Type B pancreatic cell (in vitro differentiated cells): Measurements from ENCODE around the gene RBM19. TPM values are rescaled to one million over a fixed set of nuclear protein-coding genes. Genes with fewer than 3 reads are reported as not detected.
"Not testable (repeated sequence)": the region's sequence is repeated elsewhere in the genome, so short reads cannot be mapped to it uniquely, and the experiment has no call there.

Source experiments
- DNase-seq: peaks from one replicate; pipeline ENCODE4 v3.0.0; 2021; ENCODE audit warnings: mixed read lengths; ENCODE audit not compliant: unreplicated experiment; ENCODE audit errors: extremely low spot score
- H3K27ac Mint-ChIP-seq: 2 replicates; pipeline ENCODE4 v1.8.0; 2021; ENCODE audit warnings: mild to moderate bottlenecking, mixed read lengths
- H3K27me3 Mint-ChIP-seq: 2 replicates; pipeline ENCODE4 v1.8.0; 2021; ENCODE audit warnings: mixed read lengths
- H3K36me3 Mint-ChIP-seq: 2 replicates; pipeline ENCODE4 v1.8.0; 2021; ENCODE audit warnings: mixed read lengths
- H3K4me1 Mint-ChIP-seq: one replicate; pipeline ENCODE4 v1.8.0; 2021; ENCODE audit warnings: mixed read lengths; ENCODE audit not compliant: unreplicated experiment
- H3K4me3 Mint-ChIP-seq: 2 replicates; pipeline ENCODE4 v1.8.0; 2021; ENCODE audit warnings: mild to moderate bottlenecking, mixed read lengths
- H3K9me3 Mint-ChIP-seq: 2 replicates; pipeline ENCODE4 v1.8.0; 2021; ENCODE audit warnings: mixed read lengths
- total RNA-seq: library from RNA; stranded (reverse); gene quantifications from 2 replicates; pipeline ENCODE4 v1.2.1, GENCODE V29; 2021; ENCODE audit warnings: low replicate concordance
- TF ChIP-seq, protein P1 (sequence below): fragments of 200-600 bp; sonication (generic); conservative IDR thresholded peaks from 2 replicates; pipeline ENCODE4 v1.5.0; 2021; ENCODE audit warnings: antibody characterized with exemption, mild to moderate bottlenecking

The RBM19 gene
- total RNA-seq, 1 donor from 2014 or later = 37.8 TPM

GRCh38 chr12:113907446-113908180 is 58.5 kb downstream of the RBM19 start:
- Mint-ChIP-seq H3K27ac (no peak overlapping the region), H3K4me3 (no peak overlapping the region), H3K27me3 (no peaks in the 10 kb centered on the region), H3K9me3 (peaks cover 4% of the 10 kb centered on the region), H3K36me3 (peaks cover 17% of the 10 kb centered on the region), H3K4me1 (peaks cover 1% of the 10 kb centered on the region)
- DNase-seq = no peak
- TF ChIP-seq, protein P1, sequence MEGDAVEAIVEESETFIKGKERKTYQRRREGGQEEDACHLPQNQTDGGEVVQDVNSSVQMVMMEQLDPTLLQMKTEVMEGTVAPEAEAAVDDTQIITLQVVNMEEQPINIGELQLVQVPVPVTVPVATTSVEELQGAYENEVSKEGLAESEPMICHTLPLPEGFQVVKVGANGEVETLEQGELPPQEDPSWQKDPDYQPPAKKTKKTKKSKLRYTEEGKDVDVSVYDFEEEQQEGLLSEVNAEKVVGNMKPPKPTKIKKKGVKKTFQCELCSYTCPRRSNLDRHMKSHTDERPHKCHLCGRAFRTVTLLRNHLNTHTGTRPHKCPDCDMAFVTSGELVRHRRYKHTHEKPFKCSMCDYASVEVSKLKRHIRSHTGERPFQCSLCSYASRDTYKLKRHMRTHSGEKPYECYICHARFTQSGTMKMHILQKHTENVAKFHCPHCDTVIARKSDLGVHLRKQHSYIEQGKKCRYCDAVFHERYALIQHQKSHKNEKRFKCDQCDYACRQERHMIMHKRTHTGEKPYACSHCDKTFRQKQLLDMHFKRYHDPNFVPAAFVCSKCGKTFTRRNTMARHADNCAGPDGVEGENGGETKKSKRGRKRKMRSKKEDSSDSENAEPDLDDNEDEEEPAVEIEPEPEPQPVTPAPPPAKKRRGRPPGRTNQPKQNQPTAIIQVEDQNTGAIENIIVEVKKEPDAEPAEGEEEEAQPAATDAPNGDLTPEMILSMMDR = no peak

- H3K27me3 Mint-ChIP-seq = no peaks in the 10 kb centered on the region
- no peak overlapping the region for H3K27ac Mint-ChIP-seq
- H3K4me3 Mint-ChIP-seq = no peak overlapping the region
- no peaks in the 10 kb centered on the region for H3K4me1 Mint-ChIP-seq
- TF ChIP-seq, protein P1 = no peak
- no peak for DNase-seq
- H3K9me3 Mint-ChIP-seq = peaks cover 4% of the 10 kb centered on the region
- peaks cover 17% of the 10 kb centered on the region for H3K36me3 Mint-ChIP-seq
These were observed 59.5 kb downstream of the RBM19 start for GRCh38 chr12:113906411-113907200.

DNA sequence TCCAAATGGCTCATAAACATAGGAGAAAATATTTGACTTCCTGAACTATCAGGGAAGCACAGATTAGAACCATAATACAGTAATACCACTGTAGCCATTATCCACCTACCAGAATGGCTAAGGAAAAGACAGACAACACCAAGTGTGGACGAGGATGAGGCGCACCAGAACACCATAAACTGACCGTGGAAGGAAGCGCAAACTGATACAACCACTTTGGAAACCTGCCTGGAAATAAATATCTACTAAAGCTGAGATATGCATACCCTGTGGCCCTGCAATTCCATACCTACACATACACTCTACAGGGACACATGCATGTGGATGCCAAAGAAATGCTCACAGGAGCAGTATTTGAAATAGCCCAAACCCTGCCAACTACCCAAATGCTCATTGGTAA is 60.3 kb downstream of the RBM19 start:
- Mint-ChIP-seq H3K9me3 (peaks cover 4% of the 10 kb centered on the region), H3K27me3 (no peaks in the 10 kb centered on the region), H3K4me1 (no peaks in the 10 kb centered on the region), H3K36me3 (peaks cover 17% of the 10 kb centered on the region), H3K4me3 (no peak overlapping the region), H3K27ac (no peak overlapping the region)
- TF ChIP-seq, protein P1 = no peak
- DNase-seq = no peak

DNA sequence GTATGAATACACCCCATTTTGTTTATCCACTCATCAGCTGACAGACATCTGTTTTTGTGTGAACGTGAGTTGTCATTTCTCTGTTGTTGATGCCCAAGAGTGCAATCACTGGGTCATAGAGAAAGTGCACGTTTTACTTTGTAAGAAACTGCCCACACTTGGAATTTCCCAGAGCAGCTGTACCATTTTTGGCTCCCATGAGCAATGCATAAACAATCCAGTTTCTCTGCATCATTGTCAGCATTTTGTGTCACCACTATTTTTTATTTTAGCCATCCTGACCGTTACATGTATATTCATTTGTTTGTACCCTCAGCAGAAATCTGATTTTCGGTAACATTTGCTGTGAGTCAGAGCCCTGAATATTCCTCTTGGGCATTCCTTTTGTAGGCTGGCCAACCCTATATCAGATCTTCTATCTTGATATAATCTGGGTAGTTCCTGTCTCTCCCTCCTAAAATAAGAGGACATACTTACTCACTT is 62.7 kb downstream of the RBM19 start:
- TF ChIP-seq, protein P1 = no peak
- DNase-seq = no peak
- H3K9me3 Mint-ChIP-seq = peaks cover 4% of the 10 kb centered on the region
- no peak overlapping the region for H3K4me3 Mint-ChIP-seq
- H3K36me3 Mint-ChIP-seq = peaks cover 17% of the 10 kb centered on the region
- H3K27me3 Mint-ChIP-seq = no peaks in the 10 kb centered on the region
- no peak overlapping the region for H3K27ac Mint-ChIP-seq
- H3K4me1 Mint-ChIP-seq = peaks cover 12% of the 10 kb centered on the region

GRCh38 chr12:113901319-113901718 is 64.8 kb downstream of the RBM19 start:
- H3K4me1 Mint-ChIP-seq = peaks cover 12% of the 10 kb centered on the region
- H3K27me3 Mint-ChIP-seq, H3K4me3 Mint-ChIP-seq: not testable (repeated sequence)

GRCh38 chr12:113900716-113901115 is 65.4 kb downstream of the RBM19 start:
- no peaks in the 10 kb centered on the region for H3K27me3 Mint-ChIP-seq
- DNase-seq = no peak
- no peak overlapping the region for H3K27ac Mint-ChIP-seq
- H3K4me3 Mint-ChIP-seq = no peak overlapping the region
- H3K9me3 Mint-ChIP-seq = peaks cover 2% of the 10 kb centered on the region
- peaks cover 12% of the 10 kb centered on the region for H3K4me1 Mint-ChIP-seq
- TF ChIP-seq, protein P1 = no peak
- H3K36me3 Mint-ChIP-seq = peaks cover 8% of the 10 kb centered on the region

More at GRCh38 chr12:113901319-113901718, 64.8 kb downstream of the RBM19 start:
- peaks cover 13% of the 10 kb centered on the region for H3K36me3 Mint-ChIP-seq
- not testable (repeated sequence) for DNase-seq, H3K9me3 Mint-ChIP-seq, H3K27ac Mint-ChIP-seq
